ENCODE measurements around the gene SH2D1B. TPM values are rescaled to one million over a fixed set of nuclear protein-coding genes. Genes with fewer than 3 reads are reported as not detected.

SH2D1B gene
- total and polyA plus RNA-seq, 9 of the 15 experiments (the other 6 are each of a cell fraction or from before 2014, with no cell fraction given) = 5.6 to 19.6 (median 9.7) TPM

- TF ChIP-seq BRD9 (IDR thresholded peaks at IDR 0.05; ENCODE audit: low read depth, partially characterized antibody) (peak; percentile 32), NR0B1 (IDR thresholded peaks at IDR 0.05; ENCODE audit: partially characterized antibody) (no peak), MEIS2 (IDR thresholded peaks at IDR 0.05; ENCODE audit: partially characterized antibody) (peak; percentile 64), CEBPG (CRISPR knock-in tag; IDR thresholded peaks at IDR 0.05) (no peak), CEBPG (tag; conservative IDR thresholded peaks at IDR 0.05 in 1 of 2, IDR thresholded peaks at IDR 0.05 in 1 of 2) (peak; percentile 40 to 69; a peak in 2 of 4 replicates), ZNF695 (CRISPR knock-in tag; IDR thresholded peaks at IDR 0.05) (no peak), KDM5B (IDR thresholded peaks at IDR 0.05; ENCODE audit: insufficient replicate concordance, low read depth, low read length) (no peak), HLTF (IDR thresholded peaks at IDR 0.05) (peak; percentile 78; the same call in 1 of the 2 replicates), ZNF445 (CRISPR knock-in tag; IDR thresholded peaks at IDR 0.05; ENCODE audit: low read depth) (no peak), ZNF140 (CRISPR knock-in tag; IDR thresholded peaks at IDR 0.05) (no peak), GTF2A2 (tag; IDR thresholded peaks at IDR 0.05) (no peak), CBX5 (IDR thresholded peaks at IDR 0.05; ENCODE audit: borderline replicate concordance, low read depth) (no peak), FOXM1 (IDR thresholded peaks at IDR 0.05; ENCODE audit: low read depth) (peak; percentile 95), FOXM1 (CRISPR knock-in tag; IDR thresholded peaks at IDR 0.05; ENCODE audit: low read depth) (no peak), YBX1 (IDR thresholded peaks at IDR 0.05) (no peak)
- TF ChIP-seq, protein P1, sequence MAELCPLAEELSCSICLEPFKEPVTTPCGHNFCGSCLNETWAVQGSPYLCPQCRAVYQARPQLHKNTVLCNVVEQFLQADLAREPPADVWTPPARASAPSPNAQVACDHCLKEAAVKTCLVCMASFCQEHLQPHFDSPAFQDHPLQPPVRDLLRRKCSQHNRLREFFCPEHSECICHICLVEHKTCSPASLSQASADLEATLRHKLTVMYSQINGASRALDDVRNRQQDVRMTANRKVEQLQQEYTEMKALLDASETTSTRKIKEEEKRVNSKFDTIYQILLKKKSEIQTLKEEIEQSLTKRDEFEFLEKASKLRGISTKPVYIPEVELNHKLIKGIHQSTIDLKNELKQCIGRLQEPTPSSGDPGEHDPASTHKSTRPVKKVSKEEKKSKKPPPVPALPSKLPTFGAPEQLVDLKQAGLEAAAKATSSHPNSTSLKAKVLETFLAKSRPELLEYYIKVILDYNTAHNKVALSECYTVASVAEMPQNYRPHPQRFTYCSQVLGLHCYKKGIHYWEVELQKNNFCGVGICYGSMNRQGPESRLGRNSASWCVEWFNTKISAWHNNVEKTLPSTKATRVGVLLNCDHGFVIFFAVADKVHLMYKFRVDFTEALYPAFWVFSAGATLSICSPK (IDR thresholded peaks at IDR 0.05; ENCODE audit: borderline replicate concordance) = no peak
- TF ChIP-seq, protein P2, sequence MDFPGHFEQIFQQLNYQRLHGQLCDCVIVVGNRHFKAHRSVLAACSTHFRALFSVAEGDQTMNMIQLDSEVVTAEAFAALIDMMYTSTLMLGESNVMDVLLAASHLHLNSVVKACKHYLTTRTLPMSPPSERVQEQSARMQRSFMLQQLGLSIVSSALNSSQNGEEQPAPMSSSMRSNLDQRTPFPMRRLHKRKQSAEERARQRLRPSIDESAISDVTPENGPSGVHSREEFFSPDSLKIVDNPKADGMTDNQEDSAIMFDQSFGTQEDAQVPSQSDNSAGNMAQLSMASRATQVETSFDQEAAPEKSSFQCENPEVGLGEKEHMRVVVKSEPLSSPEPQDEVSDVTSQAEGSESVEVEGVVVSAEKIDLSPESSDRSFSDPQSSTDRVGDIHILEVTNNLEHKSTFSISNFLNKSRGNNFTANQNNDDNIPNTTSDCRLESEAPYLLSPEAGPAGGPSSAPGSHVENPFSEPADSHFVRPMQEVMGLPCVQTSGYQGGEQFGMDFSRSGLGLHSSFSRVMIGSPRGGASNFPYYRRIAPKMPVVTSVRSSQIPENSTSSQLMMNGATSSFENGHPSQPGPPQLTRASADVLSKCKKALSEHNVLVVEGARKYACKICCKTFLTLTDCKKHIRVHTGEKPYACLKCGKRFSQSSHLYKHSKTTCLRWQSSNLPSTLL (IDR thresholded peaks at IDR 0.05) = no peak
- TF ChIP-seq, protein P3, sequence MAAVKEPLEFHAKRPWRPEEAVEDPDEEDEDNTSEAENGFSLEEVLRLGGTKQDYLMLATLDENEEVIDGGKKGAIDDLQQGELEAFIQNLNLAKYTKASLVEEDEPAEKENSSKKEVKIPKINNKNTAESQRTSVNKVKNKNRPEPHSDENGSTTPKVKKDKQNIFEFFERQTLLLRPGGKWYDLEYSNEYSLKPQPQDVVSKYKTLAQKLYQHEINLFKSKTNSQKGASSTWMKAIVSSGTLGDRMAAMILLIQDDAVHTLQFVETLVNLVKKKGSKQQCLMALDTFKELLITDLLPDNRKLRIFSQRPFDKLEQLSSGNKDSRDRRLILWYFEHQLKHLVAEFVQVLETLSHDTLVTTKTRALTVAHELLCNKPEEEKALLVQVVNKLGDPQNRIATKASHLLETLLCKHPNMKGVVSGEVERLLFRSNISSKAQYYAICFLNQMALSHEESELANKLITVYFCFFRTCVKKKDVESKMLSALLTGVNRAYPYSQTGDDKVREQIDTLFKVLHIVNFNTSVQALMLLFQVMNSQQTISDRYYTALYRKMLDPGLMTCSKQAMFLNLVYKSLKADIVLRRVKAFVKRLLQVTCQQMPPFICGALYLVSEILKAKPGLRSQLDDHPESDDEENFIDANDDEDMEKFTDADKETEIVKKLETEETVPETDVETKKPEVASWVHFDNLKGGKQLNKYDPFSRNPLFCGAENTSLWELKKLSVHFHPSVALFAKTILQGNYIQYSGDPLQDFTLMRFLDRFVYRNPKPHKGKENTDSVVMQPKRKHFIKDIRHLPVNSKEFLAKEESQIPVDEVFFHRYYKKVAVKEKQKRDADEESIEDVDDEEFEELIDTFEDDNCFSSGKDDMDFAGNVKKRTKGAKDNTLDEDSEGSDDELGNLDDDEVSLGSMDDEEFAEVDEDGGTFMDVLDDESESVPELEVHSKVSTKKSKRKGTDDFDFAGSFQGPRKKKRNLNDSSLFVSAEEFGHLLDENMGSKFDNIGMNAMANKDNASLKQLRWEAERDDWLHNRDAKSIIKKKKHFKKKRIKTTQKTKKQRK (IDR thresholded peaks at IDR 0.05; ENCODE audit: borderline replicate concordance, low read depth, low read length) = no peak
These were observed 25.4 kb downstream of the SH2D1B start (continued) for GRCh38 chr1:162386292-162387225.
